ENCODE measurements around the gene DIABLO. TPM values are rescaled to one million over a fixed set of nuclear protein-coding genes. Genes with fewer than 3 reads are reported as not detected.
"Not testable (repeated sequence)": the region's sequence is repeated elsewhere in the genome, so short reads cannot be mapped to it uniquely, and the experiment has no call there.

DIABLO gene
- total RNA-seq, 2 experiments from 2014 or later: 46.1 to 48.1 TPM

DNA sequence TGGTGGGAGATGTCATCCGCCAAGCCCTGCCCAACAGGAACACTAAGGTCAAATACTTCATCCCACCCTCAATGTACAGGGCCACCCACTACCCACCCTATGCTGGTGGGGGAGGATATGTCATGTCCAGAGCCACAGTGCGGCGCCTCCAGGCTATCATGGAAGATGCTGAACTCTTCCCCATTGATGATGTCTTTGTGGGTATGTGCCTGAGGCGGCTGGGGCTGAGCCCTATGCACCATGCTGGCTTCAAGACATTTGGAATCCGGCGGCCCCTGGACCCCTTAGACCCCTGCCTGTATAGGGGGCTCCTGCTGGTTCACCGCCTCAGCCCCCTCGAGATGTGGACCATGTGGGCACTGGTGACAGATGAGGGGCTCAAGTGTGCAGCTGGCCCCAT, 18.9 kb downstream of the DIABLO start:
- H3K27ac Mint-ChIP-seq: no peak overlapping the region
- H3K4me3 Mint-ChIP-seq: no peak overlapping the region
- H3K9me3 Mint-ChIP-seq: no peaks in the 10 kb centered on the region
- peaks cover 16% of the 10 kb centered on the region for H3K36me3 Mint-ChIP-seq (ENCODE audit: low read depth)
- intact Hi-C loops (cut with micrococcal nuclease): no loop called here
- DNase-seq: no peak
- H3K4me1 Mint-ChIP-seq (ENCODE audit: low read depth): peaks cover 15% of the 10 kb centered on the region
- peaks cover 10% of the 10 kb centered on the region for H3K27me3 Mint-ChIP-seq (ENCODE audit: low read depth)
- CTCF ChIA-PET: no interaction called here

DNA sequence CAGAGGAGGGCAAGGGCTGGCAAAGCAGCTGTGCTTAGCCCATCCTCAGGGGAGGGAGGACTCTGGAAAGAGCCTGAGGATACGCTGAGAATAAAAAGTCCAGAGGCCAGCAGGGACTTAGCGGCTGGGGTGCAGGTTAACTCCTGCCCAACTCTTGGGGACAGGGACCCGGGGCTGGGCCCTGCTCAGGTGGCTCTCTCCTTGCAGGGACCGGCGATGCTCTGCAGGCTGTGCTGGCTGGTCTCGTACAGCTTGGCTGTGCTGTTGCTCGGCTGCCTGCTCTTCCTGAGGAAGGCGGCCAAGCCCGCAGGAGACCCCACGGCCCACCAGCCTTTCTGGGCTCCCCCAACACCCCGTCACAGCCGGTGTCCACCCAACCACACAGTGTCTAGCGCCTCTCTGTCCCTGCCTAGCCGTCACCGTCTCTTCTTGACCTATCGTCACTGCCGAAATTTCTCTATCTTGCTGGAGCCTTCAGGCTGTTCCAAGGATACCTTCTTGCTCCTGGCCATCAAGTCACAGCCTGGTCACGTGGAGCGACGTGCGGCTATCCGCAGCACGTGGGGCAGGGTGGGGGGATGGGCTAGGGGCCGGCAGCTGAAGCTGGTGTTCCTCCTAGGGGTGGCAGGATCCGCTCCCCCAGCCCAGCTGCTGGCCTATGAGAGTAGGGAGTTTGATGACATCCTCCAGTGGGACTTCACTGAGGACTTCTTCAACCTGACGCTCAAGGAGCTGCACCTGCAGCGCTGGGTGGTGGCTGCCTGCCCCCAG, 19.6 kb downstream of the DIABLO start:
- no peak overlapping the region for H3K4me3 Mint-ChIP-seq
- peaks cover 10% of the 10 kb centered on the region for H3K27me3 Mint-ChIP-seq (ENCODE audit: low read depth)
- DNase-seq: no peak
- CTCF ChIA-PET: interaction anchor here (1.0 kb wide), 1 partner anchor 8 kb away, joined by 5 read pairs; no protein-coding TSS in a partner anchor
- no peak overlapping the region for H3K27ac Mint-ChIP-seq
- H3K9me3 Mint-ChIP-seq: no peaks in the 10 kb centered on the region
- intact Hi-C loops (cut with micrococcal nuclease): no loop called here
- peaks cover 15% of the 10 kb centered on the region for H3K4me1 Mint-ChIP-seq (ENCODE audit: low read depth)
- H3K36me3 Mint-ChIP-seq (ENCODE audit: low read depth): peaks cover 12% of the 10 kb centered on the region

DNA sequence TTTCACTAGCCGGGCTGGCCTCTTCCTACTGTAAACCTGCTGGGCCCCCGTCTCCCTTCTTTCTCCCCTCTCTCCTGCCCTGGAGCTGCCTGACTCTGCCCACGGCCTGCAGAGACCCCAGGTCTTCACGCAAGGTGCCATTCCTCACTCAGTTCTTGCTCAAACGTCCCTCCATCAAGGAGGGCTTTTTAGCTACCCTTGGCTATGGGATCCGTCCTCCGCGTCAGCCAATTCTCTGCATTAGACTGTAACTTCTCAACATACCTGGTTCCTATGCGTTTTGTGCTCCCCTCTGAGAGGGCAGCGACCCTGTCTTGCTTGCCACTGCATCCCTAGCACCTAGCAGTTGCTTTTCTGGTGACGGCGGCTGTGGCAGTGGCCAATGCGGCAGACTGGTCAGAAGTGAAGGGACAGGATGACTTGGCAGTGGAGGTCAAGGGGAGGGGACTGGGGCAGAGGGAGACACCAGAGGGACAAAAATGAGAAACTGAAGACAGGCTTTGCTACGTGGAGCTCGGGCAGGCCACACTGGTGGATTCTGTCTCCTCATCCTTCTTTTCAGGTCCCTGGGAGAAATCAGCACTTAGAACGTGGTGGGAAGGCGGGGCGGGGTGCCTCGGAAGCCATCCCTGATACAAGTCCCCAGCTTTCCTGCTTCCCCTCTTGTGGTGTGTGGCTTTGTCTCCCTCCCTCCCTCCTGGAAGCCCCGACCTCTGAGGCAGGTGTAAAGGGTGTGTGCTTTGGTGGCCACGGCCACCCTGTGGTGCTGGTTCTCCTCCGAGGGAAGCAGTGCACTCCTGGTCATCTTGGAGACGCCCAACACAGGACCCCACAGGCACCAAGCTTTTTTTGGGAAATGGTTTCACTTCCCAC, 20.6 kb downstream of the DIABLO start:
- Mint-ChIP-seq H3K4me1 (ENCODE audit: low read depth) (peaks cover 15% of the 10 kb centered on the region), H3K27me3 (ENCODE audit: low read depth) (peaks cover 10% of the 10 kb centered on the region), H3K4me3 (peak overlapping the region; percentile 65), H3K36me3 (ENCODE audit: low read depth) (peaks cover 10% of the 10 kb centered on the region), H3K9me3 (no peaks in the 10 kb centered on the region), H3K27ac (no peak overlapping the region)
- intact Hi-C loops (cut with micrococcal nuclease): no loop called here
- no peak for DNase-seq
- CTCF ChIA-PET: interaction anchor here (1.0 to 1.1 kb wide), 2 partner anchors 9 to 82 kb away, joined by 3 to 5 read pairs; no protein-coding TSS in a partner anchor

- peak; percentile 7 for DNase-seq
- H3K27ac Mint-ChIP-seq: no peak overlapping the region
- intact Hi-C loops (cut with micrococcal nuclease): loop anchor here (5.0 kb wide), 1 partner anchor 63 kb away; the partner anchor contains the start of gene VPS33A
These were observed 21.4 kb downstream of the DIABLO start for GRCh38 chr12:122204167-122205052.

DNA sequence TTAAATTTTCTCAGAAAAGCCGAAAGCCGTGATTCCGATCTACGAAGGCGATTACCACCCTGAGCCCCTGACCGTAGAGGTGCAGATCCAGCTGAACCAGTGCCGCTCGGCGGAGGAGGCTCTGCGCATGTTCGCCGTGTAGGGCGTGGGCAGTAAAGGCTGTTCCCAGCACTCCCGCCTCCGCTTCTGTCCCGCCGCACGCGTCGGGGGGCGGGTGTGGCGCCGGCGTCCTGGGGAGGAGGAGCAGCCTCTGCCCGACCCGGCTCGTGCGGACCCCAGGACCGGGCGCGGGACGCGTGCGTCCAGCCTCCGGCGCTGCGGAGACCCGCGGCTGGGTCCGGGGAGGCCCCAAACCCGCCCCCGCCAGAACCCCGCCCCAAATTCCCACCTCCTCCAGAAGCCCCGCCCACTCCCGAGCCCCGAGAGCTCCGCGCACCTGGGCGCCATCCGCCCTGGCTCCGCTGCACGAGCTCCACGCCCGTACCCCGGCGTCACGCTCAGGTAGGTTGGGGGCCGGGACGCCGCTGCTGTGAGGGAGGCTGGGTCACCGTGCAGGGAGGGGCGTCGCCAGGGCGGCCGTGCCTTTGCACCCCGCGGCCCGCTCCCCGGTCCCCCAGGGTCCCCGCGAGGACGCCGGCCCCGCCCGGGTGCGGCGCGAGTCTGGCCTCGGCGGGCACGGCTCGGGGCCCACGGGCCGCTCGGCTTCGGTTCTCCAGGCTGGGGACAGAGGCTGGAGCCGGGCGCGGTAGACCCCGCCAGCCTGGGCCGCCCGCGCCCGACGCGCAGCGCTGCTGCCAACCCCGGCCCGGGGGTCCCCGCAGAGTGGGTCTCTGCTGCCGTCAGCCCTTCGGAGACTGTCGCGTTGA, 22.3 kb downstream of the DIABLO start, which contains the start of gene B3GNT4:
Gene B3GNT4, plus strand, starts transcription at position 409 of the 866 bp plus-strand sequence. CDS start 910 bp downstream, outside the sequence.
- CTCF ChIA-PET: interaction anchor here (0.6 kb wide), 1 partner anchor 79 kb away, joined by 3 read pairs; no protein-coding TSS in a partner anchor
- Mint-ChIP-seq H3K9me3 (no peaks in the 10 kb centered on the region), H3K36me3 (ENCODE audit: low read depth) (peaks cover 5% of the 10 kb centered on the region), H3K4me1 (ENCODE audit: low read depth) (peaks cover 15% of the 10 kb centered on the region), H3K27me3 (ENCODE audit: low read depth) (peaks cover 10% of the 10 kb centered on the region), H3K27ac (no peak within 1 kb of the TSS), H3K4me3 (peak within 1 kb of the TSS; percentile 73)
- peak; percentile 68 for DNase-seq
- intact Hi-C loops (cut with micrococcal nuclease): loop anchor here (1.0 to 5.0 kb wide), 2 partner anchors 23 to 64 kb away; partner anchors contain the start of genes DIABLO and VPS33A

More at GRCh38 chr12:122204167-122205052, 21.4 kb downstream of the DIABLO start:
- H3K27me3 Mint-ChIP-seq (ENCODE audit: low read depth): peaks cover 10% of the 10 kb centered on the region
- peaks cover 15% of the 10 kb centered on the region for H3K4me1 Mint-ChIP-seq (ENCODE audit: low read depth)
- CTCF ChIA-PET: interaction anchor here (1.1 kb wide), 1 partner anchor 81 kb away, joined by 3 read pairs; no protein-coding TSS in a partner anchor
- H3K9me3 Mint-ChIP-seq: no peaks in the 10 kb centered on the region
- peaks cover 7% of the 10 kb centered on the region for H3K36me3 Mint-ChIP-seq (ENCODE audit: low read depth)
- peak overlapping the region; percentile 60 for H3K4me3 Mint-ChIP-seq

DNA sequence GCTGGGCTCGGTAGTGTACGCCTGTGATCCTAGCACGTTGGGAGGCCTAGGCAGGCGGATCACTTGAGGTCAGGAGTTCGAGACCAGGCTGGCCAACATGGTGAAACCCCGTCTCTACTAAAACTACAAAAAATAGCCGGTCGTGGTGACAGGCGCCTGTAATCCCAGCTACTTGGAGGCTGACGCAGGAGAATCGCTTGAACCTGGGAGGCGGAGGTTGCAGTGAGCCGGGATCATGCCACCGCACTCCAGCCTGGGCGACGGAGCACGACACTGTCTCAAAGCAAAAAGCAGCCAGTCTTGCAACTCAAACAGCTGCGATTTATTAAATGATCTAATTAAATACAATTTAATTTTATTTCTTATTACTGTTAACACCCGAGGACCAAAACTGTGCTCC, 23.0 kb downstream of the DIABLO start:
- Mint-ChIP-seq H3K4me1 (ENCODE audit: low read depth) (peaks cover 19% of the 10 kb centered on the region), H3K4me3 (peak overlapping the region; percentile 73), H3K27me3 (ENCODE audit: low read depth) (peaks cover 14% of the 10 kb centered on the region)
- DNase-seq; H3K9me3 Mint-ChIP-seq; H3K36me3 Mint-ChIP-seq (ENCODE audit: low read depth); CTCF ChIA-PET; H3K27ac Mint-ChIP-seq: not testable (repeated sequence)
- intact Hi-C loops (cut with micrococcal nuclease): loop anchor here (1.0 to 5.0 kb wide), 2 partner anchors 23 to 64 kb away; partner anchors contain the start of genes DIABLO and VPS33A

DNA sequence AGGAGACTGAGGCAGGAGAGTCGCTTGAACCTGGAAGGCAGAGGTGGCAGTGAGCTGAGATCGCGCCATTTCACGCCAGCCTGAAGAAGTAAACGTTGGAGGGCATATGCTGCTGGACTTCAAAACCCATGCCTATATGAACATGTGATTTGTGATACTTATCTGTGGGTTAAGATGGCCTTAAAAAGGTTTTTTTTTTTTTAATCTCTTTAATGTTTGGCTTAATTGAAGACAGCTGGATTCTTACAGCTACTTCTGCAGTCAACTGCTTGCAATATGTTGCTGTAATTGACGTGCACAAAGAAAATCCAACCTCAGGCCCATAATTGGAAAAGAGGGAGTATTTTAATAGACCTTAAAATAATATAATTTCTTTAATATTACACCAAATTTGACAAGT, 23.8 kb downstream of the DIABLO start:
- CTCF ChIA-PET: no interaction called here
- intact Hi-C loops (cut with micrococcal nuclease): loop anchor here (5.0 kb wide), 1 partner anchor 65 kb away; the partner anchor contains the start of gene VPS33A
- H3K4me3 Mint-ChIP-seq: no peak overlapping the region

DNA sequence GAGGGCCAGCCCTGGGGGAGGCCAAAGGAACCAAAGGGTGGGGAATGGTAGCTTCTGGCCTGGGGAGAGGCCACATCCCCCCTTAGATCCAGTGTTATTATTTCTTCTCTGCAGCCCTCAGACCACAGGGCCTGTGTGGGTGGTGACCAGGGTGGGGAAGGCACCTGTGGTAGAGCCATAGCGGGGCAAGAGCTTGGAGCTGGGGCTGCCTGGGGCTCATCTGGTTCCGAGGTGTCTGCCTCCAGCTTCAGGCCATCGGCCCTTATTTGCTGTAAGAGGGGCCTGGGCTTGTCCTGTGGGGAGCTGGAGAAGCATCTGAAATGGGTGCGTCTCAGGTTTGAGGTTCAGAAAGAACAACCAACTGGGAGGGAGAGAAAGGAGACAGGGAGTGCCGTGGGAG, 24.5 kb downstream of the DIABLO start:
- peaks cover 18% of the 10 kb centered on the region for H3K27me3 Mint-ChIP-seq (ENCODE audit: low read depth)
- CTCF ChIA-PET: no interaction called here
- no peaks in the 10 kb centered on the region for H3K9me3 Mint-ChIP-seq
- no peak for DNase-seq
- intact Hi-C loops (cut with micrococcal nuclease): loop anchor here (5.0 kb wide), 1 partner anchor 66 kb away; the partner anchor contains the start of gene VPS33A
- H3K4me3 Mint-ChIP-seq: no peak overlapping the region
- H3K4me1 Mint-ChIP-seq (ENCODE audit: low read depth): peaks cover 24% of the 10 kb centered on the region
- H3K27ac Mint-ChIP-seq: no peak overlapping the region
- H3K36me3 Mint-ChIP-seq (ENCODE audit: low read depth): no peaks in the 10 kb centered on the region

More for the DNA sequence above, 23.8 kb downstream of the DIABLO start:
- Mint-ChIP-seq H3K36me3 (ENCODE audit: low read depth) (no peaks in the 10 kb centered on the region), H3K27me3 (ENCODE audit: low read depth) (peaks cover 18% of the 10 kb centered on the region), H3K27ac (no peak overlapping the region), H3K9me3 (no peaks in the 10 kb centered on the region), H3K4me1 (ENCODE audit: low read depth) (peaks cover 24% of the 10 kb centered on the region)
- DNase-seq: no peak

DNA sequence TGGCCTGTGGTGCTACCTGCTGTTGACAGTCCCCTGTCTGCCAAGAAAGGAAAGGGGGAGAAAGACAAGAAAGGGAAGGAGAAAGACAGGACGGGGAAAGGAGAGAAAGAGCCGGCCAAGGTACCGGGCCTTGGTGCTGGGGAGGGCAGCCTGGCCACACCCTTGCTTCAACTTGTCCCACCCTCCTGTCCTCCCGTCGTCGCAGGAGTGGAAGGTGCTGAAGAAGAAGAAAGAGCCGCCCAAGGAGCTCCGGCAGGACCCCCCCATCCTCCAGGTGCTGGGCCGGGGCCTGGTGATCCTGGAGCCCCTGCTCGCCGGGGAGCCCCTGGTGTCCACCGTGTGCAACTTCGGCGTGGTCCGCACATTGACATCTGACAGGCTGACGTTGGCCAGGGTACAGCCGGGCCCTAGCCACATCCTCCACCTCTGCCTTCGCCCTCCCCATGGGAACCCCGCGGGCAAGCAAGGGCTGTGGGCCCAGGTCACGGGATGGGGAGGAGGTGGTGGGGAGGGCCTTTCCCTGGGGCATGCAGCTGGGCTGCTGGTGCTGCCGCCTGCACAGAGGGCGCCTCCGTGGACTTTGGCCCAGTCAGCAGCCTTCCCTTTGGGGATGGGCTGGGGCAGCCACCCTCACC, 25.2 kb downstream of the DIABLO start:
- Mint-ChIP-seq H3K27ac (no peak overlapping the region), H3K4me3 (no peak overlapping the region), H3K4me1 (ENCODE audit: low read depth) (peaks cover 24% of the 10 kb centered on the region), H3K27me3 (ENCODE audit: low read depth) (peaks cover 18% of the 10 kb centered on the region), H3K9me3 (no peaks in the 10 kb centered on the region), H3K36me3 (ENCODE audit: low read depth) (no peaks in the 10 kb centered on the region)
- CTCF ChIA-PET: no interaction called here
- DNase-seq: no peak
- intact Hi-C loops (cut with micrococcal nuclease): loop anchor here (5.0 kb wide), 1 partner anchor 67 kb away; the partner anchor contains the start of gene VPS33A

- Mint-ChIP-seq H3K27me3 (ENCODE audit: low read depth) (peaks cover 12% of the 10 kb centered on the region), H3K4me1 (ENCODE audit: low read depth) (peaks cover 19% of the 10 kb centered on the region), H3K9me3 (peaks cover 3% of the 10 kb centered on the region), H3K4me3 (no peak overlapping the region), H3K27ac (no peak overlapping the region), H3K36me3 (ENCODE audit: low read depth) (no peaks in the 10 kb centered on the region)
- no peak for DNase-seq
- intact Hi-C loops (cut with micrococcal nuclease): loop anchor here (5.0 kb wide), 1 partner anchor 68 kb away; the partner anchor contains the start of gene VPS33A
- CTCF ChIA-PET: no interaction called here
These were observed 26.1 kb downstream of the DIABLO start for GRCh38 chr12:122199484-122200355.

Measured in activated naive CD4-positive, alpha-beta T cell treated with anti-CD3 and anti-CD28 coated beads for 36 hours (primary cell).